ENCODE measurements around the gene ZNF426.

Gene ZNF426

GRCh38 chr19:9494096-9494495 lies 44.3 kb downstream of the ZNF426 start:
- no peak for DNase-seq

- DNase-seq, result no peak
Observed at GRCh38 chr19:9487016-9487415, 51.4 kb downstream of the ZNF426 start.

DNA sequence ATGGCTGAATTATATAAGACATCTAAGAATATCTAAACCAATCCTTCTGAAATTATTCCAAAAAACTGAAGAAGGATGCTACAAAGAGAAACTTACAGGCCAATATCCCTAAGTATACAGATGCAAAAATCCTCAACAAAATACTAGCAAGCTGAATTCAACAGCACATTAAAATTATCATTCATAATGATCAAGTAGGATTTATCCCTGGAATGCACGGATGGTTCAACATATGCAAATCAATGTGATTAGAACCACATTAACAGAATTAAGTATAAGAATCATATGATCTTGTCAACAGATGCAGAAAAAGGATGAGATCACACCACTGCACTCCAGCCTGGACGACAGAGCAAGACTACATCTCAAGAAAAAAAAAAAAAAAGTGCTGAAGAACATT lies 53.3 kb downstream of the ZNF426 start:
- DNase-seq, result no peak

GRCh38 chr19:9474975-9475374 lies 63.5 kb downstream of the ZNF426 start:
- DNase-seq, result no peak
